Measurements from ENCODE around the gene RAB3IL1.

The RAB3IL1 gene

GRCh38 chr11:61850687-61851086, 66.7 kb downstream of the RAB3IL1 start:
- H3K36me3 ChIP-seq (ENCODE audit: control insufficient read depth, insufficient read depth, low read length) = peaks cover 35% of the 10 kb centered on the region
- no peak overlapping the region for H3K9ac ChIP-seq (ENCODE audit: low read depth, low read length)
- H3K4me1 ChIP-seq (ENCODE audit: control insufficient read depth, insufficient read depth, low read length) = no peaks in the 10 kb centered on the region
- no peaks in the 10 kb centered on the region for H3K27me3 ChIP-seq (ENCODE audit: control insufficient read depth, insufficient read depth, low read length)
- no peaks in the 10 kb centered on the region for H3K9me3 ChIP-seq (ENCODE audit: control insufficient read depth, insufficient read depth, low read length)
- no peak overlapping the region for H3K4me3 ChIP-seq (ENCODE audit: low read depth, low read length)

- H3K4me1 ChIP-seq (ENCODE audit: control insufficient read depth, insufficient read depth, low read length) = no peaks in the 10 kb centered on the region
- peaks cover 27% of the 10 kb centered on the region for H3K36me3 ChIP-seq (ENCODE audit: control insufficient read depth, insufficient read depth, low read length)
- no peaks in the 10 kb centered on the region for H3K9me3 ChIP-seq (ENCODE audit: control insufficient read depth, insufficient read depth, low read length)
- no peaks in the 10 kb centered on the region for H3K27me3 ChIP-seq (ENCODE audit: control insufficient read depth, insufficient read depth, low read length)
- no peak overlapping the region for H3K4me3 ChIP-seq (ENCODE audit: low read depth, low read length)
- H3K9ac ChIP-seq (ENCODE audit: low read depth, low read length) = no peak overlapping the region
Measured at GRCh38 chr11:61848631-61849030, 68.7 kb downstream of the RAB3IL1 start.

DNA sequence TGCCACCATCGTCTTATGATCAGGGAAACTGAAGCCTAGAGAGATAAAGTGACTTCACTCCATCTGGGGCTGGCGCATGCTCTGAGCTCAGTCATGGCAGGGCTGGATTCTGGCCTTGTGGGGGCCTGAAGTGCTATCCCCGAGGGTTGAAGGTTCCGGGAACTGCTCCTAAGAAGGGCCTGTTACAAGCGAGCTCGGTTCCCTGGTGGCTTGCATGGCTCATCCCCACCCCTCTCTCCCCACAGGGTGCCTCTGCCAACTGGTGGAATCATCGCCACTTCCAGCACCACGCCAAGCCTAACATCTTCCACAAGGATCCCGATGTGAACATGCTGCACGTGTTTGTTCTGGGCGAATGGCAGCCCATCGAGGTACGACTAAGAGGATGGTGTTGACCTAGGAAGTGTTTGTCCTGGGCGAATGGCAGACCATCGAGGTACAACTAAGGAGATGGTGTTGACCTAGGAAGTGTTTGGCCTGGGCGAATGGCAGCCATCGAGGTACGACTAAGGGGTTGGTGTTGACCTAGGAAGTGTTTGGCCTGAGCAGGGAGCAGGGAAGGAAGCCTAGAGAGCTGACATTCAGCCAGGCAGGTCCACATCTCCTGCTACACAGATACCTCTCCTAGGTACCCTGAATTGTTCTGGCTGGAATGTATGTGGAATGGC, 69.3 kb downstream of the RAB3IL1 start:
- H3K9me3 ChIP-seq (ENCODE audit: control insufficient read depth, insufficient read depth, low read length) = no peaks in the 10 kb centered on the region
- peaks cover 26% of the 10 kb centered on the region for H3K36me3 ChIP-seq (ENCODE audit: control insufficient read depth, insufficient read depth, low read length)
- no peaks in the 10 kb centered on the region for H3K4me1 ChIP-seq (ENCODE audit: control insufficient read depth, insufficient read depth, low read length)
- H3K9ac ChIP-seq (ENCODE audit: low read depth, low read length) = no peak overlapping the region
- no peaks in the 10 kb centered on the region for H3K27me3 ChIP-seq (ENCODE audit: control insufficient read depth, insufficient read depth, low read length)
- no peak overlapping the region for H3K4me3 ChIP-seq (ENCODE audit: low read depth, low read length)

All from iPS-15b (cell line).